SK-N-SH treated with all-trans-retinoic acid at 6 μM for 48 hours (cell line): Measurements from ENCODE around the gene PHIP.

Experiments
- ARNTL ChIP-seq: fragments of 450-650 bp; formaldehyde crosslinking; IDR thresholded peaks from 2 replicates; pipeline ENCODE4 v1.5.0; 2020; ENCODE audit warnings: low read depth, mild to moderate bottlenecking, moderate library complexity, borderline replicate concordance
- ESRRG ChIP-seq: fragments of 250-450 bp; sonication (Bioruptor Pico); IDR thresholded peaks from 2 replicates; pipeline ENCODE4 v1.6.1; 2021; ENCODE audit warnings: mild to moderate bottlenecking
- PATZ1 ChIP-seq: fragments of 250-450 bp; sonication (Bioruptor Pico); IDR thresholded peaks from 2 replicates; pipeline ENCODE4 v1.8.0; 2020; ENCODE audit warnings: mild to moderate bottlenecking, moderate library complexity, borderline replicate concordance
- RARB ChIP-seq: fragments of 250-450 bp; sonication (Bioruptor Pico); IDR thresholded peaks from 2 replicates; pipeline ENCODE4 v1.8.0; 2021; ENCODE audit warnings: mild to moderate bottlenecking, moderate library complexity
- ZFP3 ChIP-seq: fragments of 250-450 bp; sonication (Bioruptor Pico); IDR thresholded peaks from 2 replicates; pipeline ENCODE4 v1.5.0; 2020; ENCODE audit warnings: mild to moderate bottlenecking, moderate library complexity
- ZFP30 ChIP-seq: fragments of 450-650 bp; formaldehyde crosslinking; IDR thresholded peaks from 2 replicates; pipeline ENCODE4 v1.5.0; 2022; ENCODE audit warnings: mild to moderate bottlenecking, moderate library complexity
- ZNF8 ChIP-seq: fragments of 450-650 bp; formaldehyde crosslinking; IDR thresholded peaks from 2 replicates; pipeline ENCODE4 v1.5.0; 2020; ENCODE audit warnings: mild to moderate bottlenecking, moderate library complexity
- TF ChIP-seq, protein P1 (sequence below): fragments of 250-450 bp; sonication (Bioruptor Pico); IDR thresholded peaks from 2 replicates; pipeline ENCODE4 v1.5.0; 2020; ENCODE audit warnings: mild to moderate bottlenecking, moderate library complexity

DNA sequence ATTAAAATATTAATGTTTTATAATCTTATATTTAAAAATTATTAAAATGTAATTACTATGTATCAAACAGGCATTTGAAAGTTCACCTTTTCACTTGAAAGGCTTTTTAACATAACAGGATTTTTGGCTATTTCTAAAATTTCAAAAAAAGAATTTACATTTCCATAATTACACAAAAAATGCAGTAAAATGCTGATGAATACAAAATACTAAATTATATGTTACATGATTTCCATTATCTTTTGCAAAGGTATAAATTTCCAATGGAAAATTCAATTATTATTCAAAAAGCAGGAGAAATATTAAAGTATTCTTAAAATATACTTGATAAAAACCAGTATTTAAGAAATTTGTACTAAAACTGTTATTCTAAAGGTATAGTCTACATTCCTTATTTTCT lies 66.1 kb downstream of the PHIP start:
- TF ChIP-seq PATZ1 (CRISPR knock-in tag) (no peak), ESRRG (CRISPR knock-in tag) (no peak), ZFP3 (no peak), ZFP30 (CRISPR knock-in tag) (no peak), ARNTL (CRISPR knock-in tag) (no peak), RARB (CRISPR knock-in tag) (no peak), ZNF8 (CRISPR knock-in tag) (no peak)
- TF ChIP-seq, protein P1, sequence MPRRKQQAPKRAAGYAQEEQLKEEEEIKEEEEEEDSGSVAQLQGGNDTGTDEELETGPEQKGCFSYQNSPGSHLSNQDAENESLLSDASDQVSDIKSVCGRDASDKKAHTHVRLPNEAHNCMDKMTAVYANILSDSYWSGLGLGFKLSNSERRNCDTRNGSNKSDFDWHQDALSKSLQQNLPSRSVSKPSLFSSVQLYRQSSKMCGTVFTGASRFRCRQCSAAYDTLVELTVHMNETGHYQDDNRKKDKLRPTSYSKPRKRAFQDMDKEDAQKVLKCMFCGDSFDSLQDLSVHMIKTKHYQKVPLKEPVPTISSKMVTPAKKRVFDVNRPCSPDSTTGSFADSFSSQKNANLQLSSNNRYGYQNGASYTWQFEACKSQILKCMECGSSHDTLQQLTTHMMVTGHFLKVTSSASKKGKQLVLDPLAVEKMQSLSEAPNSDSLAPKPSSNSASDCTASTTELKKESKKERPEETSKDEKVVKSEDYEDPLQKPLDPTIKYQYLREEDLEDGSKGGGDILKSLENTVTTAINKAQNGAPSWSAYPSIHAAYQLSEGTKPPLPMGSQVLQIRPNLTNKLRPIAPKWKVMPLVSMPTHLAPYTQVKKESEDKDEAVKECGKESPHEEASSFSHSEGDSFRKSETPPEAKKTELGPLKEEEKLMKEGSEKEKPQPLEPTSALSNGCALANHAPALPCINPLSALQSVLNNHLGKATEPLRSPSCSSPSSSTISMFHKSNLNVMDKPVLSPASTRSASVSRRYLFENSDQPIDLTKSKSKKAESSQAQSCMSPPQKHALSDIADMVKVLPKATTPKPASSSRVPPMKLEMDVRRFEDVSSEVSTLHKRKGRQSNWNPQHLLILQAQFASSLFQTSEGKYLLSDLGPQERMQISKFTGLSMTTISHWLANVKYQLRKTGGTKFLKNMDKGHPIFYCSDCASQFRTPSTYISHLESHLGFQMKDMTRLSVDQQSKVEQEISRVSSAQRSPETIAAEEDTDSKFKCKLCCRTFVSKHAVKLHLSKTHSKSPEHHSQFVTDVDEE (CRISPR knock-in tag): no peak
